H9 (cell line): ENCODE measurements around the gene NCKAP5. TPM values are rescaled to one million over a fixed set of nuclear protein-coding genes. Genes with fewer than 3 reads are reported as not detected.

Source experiments
- DNase-seq: peaks from one replicate; pipeline ENCODE4 v3.0.0-alpha.2; 2017
- H2AFZ ChIP-seq: one replicate; pipeline ENCODE4 v1.6.1; 2013; ENCODE audit warnings: mild to moderate bottlenecking, low read length, control low read depth, moderate library complexity
- H2AK5ac ChIP-seq: 2 replicates; pipeline ENCODE4 v1.6.1; 2013; ENCODE audit warnings: low read length, control low read depth, mixed read lengths; ENCODE audit not compliant: insufficient read length
- H2BK120ac ChIP-seq: one replicate; pipeline ENCODE4 v1.6.1; 2013; ENCODE audit warnings: low read depth, mild to moderate bottlenecking, low read length, control low read depth, inconsistent platforms; ENCODE audit not compliant: poor library complexity, severe bottlenecking
- H2BK12ac ChIP-seq: 2 replicates; pipeline ENCODE4 v1.6.1; 2013; ENCODE audit warnings: low read length, control low read depth, mixed read lengths, low read depth; ENCODE audit not compliant: insufficient read length
- H2BK15ac ChIP-seq: 2 replicates; pipeline ENCODE4 v1.6.1; 2013; ENCODE audit warnings: low read depth, low read length, control low read depth
- H2BK20ac ChIP-seq: one replicate; pipeline ENCODE4 v1.6.1; 2013; ENCODE audit warnings: low read depth, mild to moderate bottlenecking, low read length, control low read depth, inconsistent platforms; ENCODE audit not compliant: poor library complexity, severe bottlenecking
- H2BK5ac ChIP-seq: 2 replicates; pipeline ENCODE4 v1.6.1; 2013; ENCODE audit warnings: low read length, control low read depth, mixed read lengths; ENCODE audit not compliant: insufficient read length
- H3K14ac ChIP-seq: 2 replicates; pipeline ENCODE4 v1.6.1; 2013; ENCODE audit warnings: low read length, control low read depth; ENCODE audit not compliant: insufficient read depth
- H3K18ac ChIP-seq: 2 replicates; pipeline ENCODE4 v1.6.1; 2013; ENCODE audit warnings: low read depth, mild to moderate bottlenecking, mixed read lengths, low read length, control low read depth; ENCODE audit not compliant: insufficient read length
- H3K23ac ChIP-seq: 2 replicates; pipeline ENCODE4 v1.6.1; 2013; ENCODE audit warnings: low read length, control low read depth, mixed read lengths, low read depth; ENCODE audit not compliant: insufficient read length
- H3K23me2 ChIP-seq: 2 replicates; pipeline ENCODE4 v1.6.1; 2013; ENCODE audit warnings: low read depth, mild to moderate bottlenecking, mixed read lengths, low read length, control low read depth; ENCODE audit not compliant: insufficient read length, poor library complexity, severe bottlenecking
- H3K27ac ChIP-seq: 2 replicates; pipeline ENCODE4 v1.5.1; 2013; ENCODE audit warnings: low read length, control low read depth, mixed read lengths, low read depth; ENCODE audit not compliant: insufficient read length
- H3K27me3 ChIP-seq: 2 replicates; pipeline ENCODE4 v1.6.1; 2013; ENCODE audit warnings: low read length, control low read depth, inconsistent platforms; ENCODE audit not compliant: insufficient read depth
- H3K4ac ChIP-seq: 2 replicates; pipeline ENCODE4 v1.6.1; 2013; ENCODE audit warnings: low read depth, mild to moderate bottlenecking, control low read depth, inconsistent platforms, low read length, moderate library complexity
- H3K4me1 ChIP-seq: 2 replicates; pipeline ENCODE4 v1.6.1; 2013; ENCODE audit warnings: low read length, control low read depth, inconsistent platforms; ENCODE audit not compliant: insufficient read depth
- H3K4me2 ChIP-seq: 2 replicates; pipeline ENCODE4 v1.6.1; 2013; ENCODE audit warnings: low read length, control low read depth, mixed read lengths; ENCODE audit not compliant: insufficient read length, insufficient read depth
- H3K56ac ChIP-seq: 2 replicates; pipeline ENCODE4 v1.6.1; 2013; ENCODE audit warnings: low read depth, mild to moderate bottlenecking, mixed read lengths, low read length, control low read depth; ENCODE audit not compliant: insufficient read length
- H3K79me1 ChIP-seq: 2 replicates; pipeline ENCODE4 v1.6.1; 2013; ENCODE audit warnings: low read depth, mild to moderate bottlenecking, moderate library complexity, low read length, control low read depth, inconsistent platforms; ENCODE audit not compliant: insufficient read depth, poor library complexity, severe bottlenecking
- H3K79me2 ChIP-seq: 2 replicates; pipeline ENCODE4 v1.6.1; 2013; ENCODE audit warnings: low read length, control low read depth, inconsistent platforms; ENCODE audit not compliant: insufficient read depth
- H3K9ac ChIP-seq: 2 replicates; pipeline ENCODE4 v1.6.1; 2013; ENCODE audit warnings: low read length, control low read depth, mixed read lengths; ENCODE audit not compliant: insufficient read length; ENCODE audit errors: extremely low read depth
- H3K9me3 ChIP-seq: one replicate; pipeline ENCODE4 v1.6.1; 2013; ENCODE audit warnings: low read depth, low read length, inconsistent platforms; ENCODE audit not compliant: control insufficient read depth
- H3T11ph ChIP-seq: one replicate; pipeline ENCODE4 v1.6.1; 2013; ENCODE audit warnings: mild to moderate bottlenecking, low read length, control low read depth, inconsistent platforms
- H4K20me1 ChIP-seq: one replicate; pipeline ENCODE4 v1.6.1; 2013; ENCODE audit not compliant: control insufficient read depth, insufficient read length, insufficient read depth
- H4K5ac ChIP-seq: 2 replicates; pipeline ENCODE4 v1.6.1; 2013; ENCODE audit warnings: low read depth, mild to moderate bottlenecking, mixed read lengths, low read length, control low read depth; ENCODE audit not compliant: insufficient read length
- H4K8ac ChIP-seq: replicated peaks from 2 replicates; pipeline ENCODE4 v1.6.1; 2013; ENCODE audit warnings: low read length, control low read depth, mixed read lengths, low read depth; ENCODE audit not compliant: insufficient read length
- H4K91ac ChIP-seq: 2 replicates; pipeline ENCODE4 v1.6.1; 2013; ENCODE audit warnings: low read depth, mild to moderate bottlenecking, moderate library complexity, mixed read lengths, low read length, control low read depth; ENCODE audit not compliant: insufficient read length
- H3K27ac Mint-ChIP-seq, 3 experiments: 2 replicates in 2 of 3; 3 replicates in 1 of 3; pipeline ENCODE4 v1.8.0; 2020 to 2021; ENCODE audit warnings: mixed read lengths in 3 of 3, mild to moderate bottlenecking in 1 of 3, moderate library complexity in 1 of 3
- H3K27me3 Mint-ChIP-seq: 2 replicates; pipeline ENCODE4 v1.8.0; 2021; ENCODE audit warnings: low read depth, mild to moderate bottlenecking, moderate library complexity, mixed read lengths
- H3K36me3 Mint-ChIP-seq, 3 experiments: 2 replicates in 2 of 3; 3 replicates in 1 of 3; pipeline ENCODE4 v1.8.0; 2020 to 2021; ENCODE audit warnings: low read depth in 3 of 3, mixed read lengths in 3 of 3; ENCODE audit not compliant: insufficient read depth in 1 of 3
- H3K4me1 Mint-ChIP-seq, 2 experiments: 2 replicates each; pipeline ENCODE4 v1.8.0; 2020; ENCODE audit warnings: mixed read lengths in 2 of 2
- H3K4me3 Mint-ChIP-seq, 2 experiments: 2 replicates in 1 of 2; 3 replicates in 1 of 2; pipeline ENCODE4 v1.8.0; 2020 to 2021; ENCODE audit warnings: mild to moderate bottlenecking in 2 of 2, mixed read lengths in 2 of 2, moderate library complexity in 1 of 2
- H3K9me3 Mint-ChIP-seq, 2 experiments: 2 replicates in 1 of 2; 3 replicates in 1 of 2; pipeline ENCODE4 v1.8.0; 2020; ENCODE audit warnings: mild to moderate bottlenecking in 2 of 2, mixed read lengths in 2 of 2, moderate library complexity in 1 of 2
- CTCF ChIP-seq: fragments of 200-600 bp; sonication (generic); conservative IDR thresholded peaks from 3 replicates; pipeline ENCODE4 v1.8.0; 2021; ENCODE audit warnings: antibody characterized with exemption, mild to moderate bottlenecking
- total RNA-seq: library from RNA; stranded (reverse); gene quantifications from 2 replicates; pipeline ENCODE4 v1.2.1, GENCODE V29; 2021

NCKAP5 gene
- total RNA-seq, 1 experiment from 2014 or later = 0.26 TPM

GRCh38 chr2:132758995-132759394, 809.3 kb downstream of the NCKAP5 start:
- Histone ChIP-seq H2AFZ (no peak overlapping the region), H3K4ac (no peak overlapping the region), H3T11ph (no peak overlapping the region), H3K79me2 (no peaks in the 10 kb centered on the region), H3K18ac (no peak overlapping the region), H2BK15ac (no peak overlapping the region), H2BK12ac (no peak overlapping the region), H4K5ac (no peak overlapping the region), H2BK120ac (no peak overlapping the region), H4K91ac (no peak overlapping the region), H2AK5ac (no peak overlapping the region), H2BK5ac (no peak overlapping the region), H3K23ac (no peak overlapping the region), H3K4me1 (no peaks in the 10 kb centered on the region), H3K14ac (no peak overlapping the region), H3K56ac (no peak overlapping the region), H3K27ac (no peak overlapping the region), H3K9ac (no peak overlapping the region), H3K9me3 (no peaks in the 10 kb centered on the region), H4K8ac (no peak overlapping the region), H3K79me1 (no peaks in the 10 kb centered on the region), H4K20me1 (no peaks in the 10 kb centered on the region), H3K27me3 (no peaks in the 10 kb centered on the region), H3K23me2 (no peaks in the 10 kb centered on the region), H3K4me2 (no peak overlapping the region), H2BK20ac (no peak overlapping the region)
- DNase-seq = no peak
- TF ChIP-seq CTCF = no peak
- Mint-ChIP-seq H3K4me1 (peaks cover 8 to 9% of the 10 kb centered on the region in 2 experiments), H3K9me3 (no peaks in the 10 kb centered on the region), H3K27me3 (no peaks in the 10 kb centered on the region), H3K27ac (no peak overlapping the region), H3K4me3 (no peak overlapping the region), H3K36me3 (no peaks in the 10 kb centered on the region)
